ENCODE data around the gene TPRA1.

DNA sequence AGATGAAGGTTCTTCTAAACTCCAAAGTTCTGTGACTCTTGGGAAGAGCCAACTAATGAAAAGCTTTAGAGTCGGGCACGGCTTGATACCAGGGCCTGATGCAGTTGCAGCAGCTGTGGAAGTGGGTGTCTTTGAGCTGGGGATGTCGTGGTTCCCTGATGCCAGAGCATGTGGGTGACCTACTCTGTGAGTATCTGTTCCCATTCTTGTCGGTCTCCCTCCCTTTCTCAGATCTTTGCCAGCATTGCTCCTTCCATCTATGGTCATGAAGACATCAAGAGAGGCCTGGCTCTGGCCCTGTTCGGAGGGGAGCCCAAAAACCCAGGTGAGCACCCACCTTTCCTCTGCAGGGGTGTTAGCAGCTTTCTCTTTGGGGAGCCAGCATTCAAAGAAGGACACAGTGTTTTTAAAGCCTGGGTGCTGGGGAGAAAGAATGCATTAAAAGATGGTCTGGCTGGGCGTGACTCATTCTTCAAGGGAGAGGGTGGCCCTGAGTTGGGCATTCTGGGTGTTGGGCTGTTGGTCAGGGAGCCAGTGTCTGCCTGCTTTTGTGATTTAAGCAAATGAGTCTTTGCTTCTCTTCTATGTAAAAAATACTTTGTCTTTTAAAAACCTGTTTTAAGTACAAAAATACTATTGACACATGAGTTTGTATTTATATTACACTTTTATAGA, 25.2 kb upstream of the TPRA1 start:
- TF ChIP-seq, protein P1, sequence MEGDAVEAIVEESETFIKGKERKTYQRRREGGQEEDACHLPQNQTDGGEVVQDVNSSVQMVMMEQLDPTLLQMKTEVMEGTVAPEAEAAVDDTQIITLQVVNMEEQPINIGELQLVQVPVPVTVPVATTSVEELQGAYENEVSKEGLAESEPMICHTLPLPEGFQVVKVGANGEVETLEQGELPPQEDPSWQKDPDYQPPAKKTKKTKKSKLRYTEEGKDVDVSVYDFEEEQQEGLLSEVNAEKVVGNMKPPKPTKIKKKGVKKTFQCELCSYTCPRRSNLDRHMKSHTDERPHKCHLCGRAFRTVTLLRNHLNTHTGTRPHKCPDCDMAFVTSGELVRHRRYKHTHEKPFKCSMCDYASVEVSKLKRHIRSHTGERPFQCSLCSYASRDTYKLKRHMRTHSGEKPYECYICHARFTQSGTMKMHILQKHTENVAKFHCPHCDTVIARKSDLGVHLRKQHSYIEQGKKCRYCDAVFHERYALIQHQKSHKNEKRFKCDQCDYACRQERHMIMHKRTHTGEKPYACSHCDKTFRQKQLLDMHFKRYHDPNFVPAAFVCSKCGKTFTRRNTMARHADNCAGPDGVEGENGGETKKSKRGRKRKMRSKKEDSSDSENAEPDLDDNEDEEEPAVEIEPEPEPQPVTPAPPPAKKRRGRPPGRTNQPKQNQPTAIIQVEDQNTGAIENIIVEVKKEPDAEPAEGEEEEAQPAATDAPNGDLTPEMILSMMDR (conservative IDR thresholded peaks at IDR 0.05 in 1 of 2, IDR thresholded peaks at IDR 0.05 in 1 of 2; ENCODE audit: low read depth in 1 of 2, low read length in 2 of 2), result no peak
- TF ChIP-seq EZH2 (IDR thresholded peaks at IDR 0.05; ENCODE audit: low read length, missing control alignments), result no peak
